ENCODE results near the gene TMEM132C.

TMEM132C gene

GRCh38 chr12:128639089-128639488, 372.1 kb downstream of the TMEM132C start:
- no peak for TF ChIP-seq CTCF (IDR thresholded peaks at IDR 0.05; ENCODE audit: low read depth, low read length)
- H3K4me3 ChIP-seq (replicated peaks in 1 of 2; ENCODE audit: low read depth in 2 of 2, low read length in 2 of 2): no peak overlapping the region
- no peak for DNase-seq (ENCODE audit: low read depth in 2 of 2)

- no peak overlapping the region for H3K4me3 ChIP-seq (replicated peaks in 1 of 2; ENCODE audit: low read depth in 2 of 2, low read length in 2 of 2)
- no peak for TF ChIP-seq CTCF (IDR thresholded peaks at IDR 0.05; ENCODE audit: low read depth, low read length)
- DNase-seq (ENCODE audit: low read depth in 2 of 2): no peak
Observed at GRCh38 chr12:128643155-128643554, 376.2 kb downstream of the TMEM132C start.

GRCh38 chr12:128644664-128645296, 377.8 kb downstream of the TMEM132C start:
- no peak for DNase-seq (ENCODE audit: low read depth in 2 of 2)
- TF ChIP-seq CTCF (IDR thresholded peaks at IDR 0.05; ENCODE audit: low read depth, low read length): peak; percentile 23

GRCh38 chr12:128649902-128650301, 382.9 kb downstream of the TMEM132C start:
- TF ChIP-seq CTCF (IDR thresholded peaks at IDR 0.05; ENCODE audit: low read depth, low read length): no peak
- DNase-seq (ENCODE audit: low read depth in 2 of 2): no peak
- H3K4me3 ChIP-seq (replicated peaks in 1 of 2; ENCODE audit: low read depth in 2 of 2, low read length in 2 of 2): no peak overlapping the region

More at GRCh38 chr12:128644664-128645296, 377.8 kb downstream of the TMEM132C start:
- H3K4me3 ChIP-seq (replicated peaks in 1 of 2; ENCODE audit: low read depth in 2 of 2, low read length in 2 of 2): no peak overlapping the region

- no peak for TF ChIP-seq CTCF (IDR thresholded peaks at IDR 0.05; ENCODE audit: low read depth, low read length)
- no peak for DNase-seq (ENCODE audit: low read depth in 2 of 2)
Observed at GRCh38 chr12:128652136-128652751, 385.3 kb downstream of the TMEM132C start.

GRCh38 chr12:128654468-128654867, 387.5 kb downstream of the TMEM132C start:
- TF ChIP-seq CTCF (IDR thresholded peaks at IDR 0.05; ENCODE audit: low read depth, low read length): no peak
- H3K4me3 ChIP-seq (replicated peaks in 1 of 2; ENCODE audit: low read depth in 2 of 2, low read length in 2 of 2): no peak overlapping the region
- no peak for DNase-seq (ENCODE audit: low read depth in 2 of 2)

More at GRCh38 chr12:128652136-128652751, 385.3 kb downstream of the TMEM132C start:
- H3K4me3 ChIP-seq (replicated peaks in 1 of 2; ENCODE audit: low read depth in 2 of 2, low read length in 2 of 2): no peak overlapping the region

Data from cardiac fibroblast (primary cell).